Transverse colon (tissue), 4 donors: ENCODE data around the gene MSX2. TPM values are rescaled to one million over a fixed set of nuclear protein-coding genes. Genes with fewer than 3 reads are reported as not detected.

Source experiments
- DNase-seq: peaks from one replicate; pipeline ENCODE4 v3.0.0-alpha.2; 2019
- H3K27ac ChIP-seq, 4 donors: fragments of 200-600 bp; sonication (generic); 2 replicates each; pipeline ENCODE4 v1.5.1; 2016 to 2018; ENCODE audit warnings: inconsistent platforms in 4 of 4
- H3K27me3 ChIP-seq: fragments of 200-600 bp; sonication (generic); 2 replicates; pipeline ENCODE4 v1.5.1; 2017; ENCODE audit warnings: inconsistent platforms
- H3K36me3 ChIP-seq, 4 donors: fragments of 200-600 bp; sonication (generic); 2 replicates each; pipeline ENCODE4 v1.5.1; 2017 to 2019; ENCODE audit warnings: inconsistent platforms in 4 of 4
- H3K4me1 ChIP-seq, 4 donors: fragments of 200-600 bp; sonication (generic); 2 replicates each; pipeline ENCODE4 v1.5.1; 2017 to 2020; ENCODE audit warnings: inconsistent platforms in 4 of 4
- H3K4me3 ChIP-seq, 4 donors: fragments of 200-600 bp; sonication (generic); 1 replicate in 1 of 4; 2 replicates in 3 of 4; pipeline versions ENCODE4 v1.5.1 to v1.6.1; 2017 to 2019; ENCODE audit warnings: inconsistent platforms in 4 of 4
- H3K9me3 ChIP-seq, 2 donors: fragments of 200-600 bp; sonication (generic); 2 replicates each; pipeline ENCODE4 v1.5.1; 2017 to 2019; ENCODE audit warnings: inconsistent platforms in 2 of 2
- EP300 ChIP-seq: sonication (generic); formaldehyde crosslinking; IDR thresholded peaks from one replicate; pipeline ENCODE4 v1.6.1; 2017; ENCODE audit warnings: antibody characterized with exemption, low read depth
- POLR2A ChIP-seq: fragments of 450-650 bp; IDR thresholded peaks from one replicate; pipeline ENCODE4 v1.6.1; 2016; ENCODE audit warnings: antibody characterized with exemption, mild to moderate bottlenecking, moderate library complexity
- POLR2AphosphoS5 ChIP-seq, 3 donors: sonication (generic); formaldehyde crosslinking; IDR thresholded peaks; one replicate each; pipeline ENCODE4 v1.6.1; 2016; ENCODE audit warnings: antibody characterized with exemption in 3 of 3
- WGBS, 2 donors: methylation state at CpG; one replicate each; pipeline ENCODE4 v1.1.5; 2018; ENCODE audit warnings: low coverage in 1 of 2; 5-methylcytosine and 5-hydroxymethylcytosine counted together
- in situ Hi-C, 4 donors: fragments of 200-750 bp; cut with MboI; loops; one replicate each; pipeline versions ENCODE4 v1.15.0 to v1.15.1; 2017; ENCODE audit warnings: low sequenced_read_pairs in 3 of 4, low pct_ligation_motif_present in 1 of 4, low pct_unique_long_range_greater_than_20kb in 1 of 4
- intact Hi-C: fragments of 100-400 bp; cut with DNase I; formaldehyde crosslinking; loops from one replicate; pipeline ENCODE4 v1.15.1; 2023; ENCODE audit warnings: low total_unique reads
- total RNA-seq, 4 donors: library from RNA; depleted of rRNA; stranded (reverse); fragments of >200 nt; gene quantifications; one replicate each; pipeline ENCODE4 v1.1.0, GENCODE V29; 2016
- TF ChIP-seq, protein P1 (sequence below), 5 experiments: fragments of 200-600 bp in 3 of 5; fragments of 450-650 bp in 2 of 5; sonication (generic) in 3 of 5; IDR thresholded peaks; 1 replicate in 2 of 5; 2 replicates in 3 of 5; pipeline ENCODE4 v1.5.1; 2016 to 2017; ENCODE audit warnings: antibody characterized with exemption in 5 of 5, inconsistent platforms in 3 of 5, mild to moderate bottlenecking in 2 of 5, moderate library complexity in 1 of 5

MSX2 gene
- total RNA-seq, 4 donors from 2014 or later: 0.27 to 1.1 TPM; not detected in 2

- intact Hi-C loops (no loop called here), in situ Hi-C loops (loop anchor here in 1 of 4 donors (10.0 kb wide), 1 partner anchor 321 kb away; no protein-coding TSS in a partner anchor)
- no peak for DNase-seq
- Histone ChIP-seq H3K4me3 (no peak overlapping the region), H3K27ac (no peak overlapping the region), H3K4me1 (peaks cover 0 to 7% (median 0%) of the 10 kb centered on the region in 4 donors), H3K36me3 (no peaks in the 10 kb centered on the region), H3K9me3 (no peaks in the 10 kb centered on the region), H3K27me3 (peaks cover 80% of the 10 kb centered on the region)
- WGBS, 2 donors: 3 to 7% methylated on average over 5 to 41 of the region's 54 CpGs
- no peak for TF ChIP-seq EP300
- TF ChIP-seq, protein P1, sequence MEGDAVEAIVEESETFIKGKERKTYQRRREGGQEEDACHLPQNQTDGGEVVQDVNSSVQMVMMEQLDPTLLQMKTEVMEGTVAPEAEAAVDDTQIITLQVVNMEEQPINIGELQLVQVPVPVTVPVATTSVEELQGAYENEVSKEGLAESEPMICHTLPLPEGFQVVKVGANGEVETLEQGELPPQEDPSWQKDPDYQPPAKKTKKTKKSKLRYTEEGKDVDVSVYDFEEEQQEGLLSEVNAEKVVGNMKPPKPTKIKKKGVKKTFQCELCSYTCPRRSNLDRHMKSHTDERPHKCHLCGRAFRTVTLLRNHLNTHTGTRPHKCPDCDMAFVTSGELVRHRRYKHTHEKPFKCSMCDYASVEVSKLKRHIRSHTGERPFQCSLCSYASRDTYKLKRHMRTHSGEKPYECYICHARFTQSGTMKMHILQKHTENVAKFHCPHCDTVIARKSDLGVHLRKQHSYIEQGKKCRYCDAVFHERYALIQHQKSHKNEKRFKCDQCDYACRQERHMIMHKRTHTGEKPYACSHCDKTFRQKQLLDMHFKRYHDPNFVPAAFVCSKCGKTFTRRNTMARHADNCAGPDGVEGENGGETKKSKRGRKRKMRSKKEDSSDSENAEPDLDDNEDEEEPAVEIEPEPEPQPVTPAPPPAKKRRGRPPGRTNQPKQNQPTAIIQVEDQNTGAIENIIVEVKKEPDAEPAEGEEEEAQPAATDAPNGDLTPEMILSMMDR (IDR thresholded peaks at IDR 0.05): peak in 4 of 5 experiments; percentile 19 to 27 (median 24)
- no peak for TF ChIP-seq POLR2AphosphoS5 (IDR thresholded peaks at IDR 0.05)
- TF ChIP-seq POLR2A: no peak
These were observed 11.3 kb downstream of the MSX2 start for GRCh38 chr5:174735498-174736330.

DNA sequence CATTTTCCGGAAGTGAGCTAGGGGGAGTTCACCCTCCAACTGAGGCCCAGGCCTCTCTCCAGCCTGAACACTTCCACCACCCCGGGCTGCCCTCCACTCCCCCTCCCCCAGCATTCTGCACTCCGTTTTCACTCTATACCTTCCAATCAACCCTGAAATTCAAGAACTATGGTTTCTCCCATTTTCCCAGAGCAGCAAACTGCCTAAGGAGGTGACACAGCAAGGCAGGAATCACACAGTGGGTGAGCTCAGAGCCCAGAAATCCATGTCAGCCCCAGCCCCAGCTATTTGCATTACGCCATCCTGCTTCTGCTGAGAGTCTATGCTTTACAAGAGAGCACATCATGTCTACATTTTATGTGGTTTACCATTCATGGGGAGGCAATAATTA is 11.9 kb downstream of the MSX2 start:
- Histone ChIP-seq H3K36me3 (no peaks in the 10 kb centered on the region), H3K27me3 (peaks cover 79% of the 10 kb centered on the region), H3K4me3 (no peak overlapping the region), H3K4me1 (peaks cover 0 to 7% (median 0%) of the 10 kb centered on the region in 4 donors), H3K27ac (no peak overlapping the region), H3K9me3 (no peaks in the 10 kb centered on the region)
- no peak for DNase-seq
- TF ChIP-seq, protein P1 (IDR thresholded peaks at IDR 0.05): no peak
- TF ChIP-seq POLR2A: no peak
- WGBS, 2 donors: 25 to 75% methylated on average over 1 to 4 of the region's 4 CpGs
- intact Hi-C loops: no loop called here
- in situ Hi-C loops: loop anchor here in 1 of 4 donors (10.0 kb wide), 1 partner anchor 322 kb away; no protein-coding TSS in a partner anchor

DNA sequence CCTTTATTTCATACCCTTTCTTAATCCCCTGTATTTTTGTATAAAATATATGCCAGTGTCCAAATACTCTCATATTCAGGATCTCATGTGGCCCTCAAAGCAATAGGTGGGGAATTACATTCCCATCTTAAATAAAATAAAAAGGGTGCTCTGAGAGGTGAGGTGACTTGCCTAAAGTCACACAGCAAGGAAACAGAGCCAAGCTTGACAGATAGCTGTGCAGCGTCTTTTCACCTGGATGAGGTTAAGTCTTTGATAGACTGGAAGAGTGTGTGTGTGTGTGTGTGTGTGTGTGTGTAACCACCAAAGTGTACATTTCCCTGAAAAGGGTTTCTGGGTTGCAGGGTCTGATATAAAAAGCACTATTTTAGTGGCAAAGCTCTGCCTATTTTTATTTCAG is 12.4 kb downstream of the MSX2 start:
- Histone ChIP-seq H3K27me3 (peaks cover 79% of the 10 kb centered on the region), H3K27ac (no peak overlapping the region), H3K9me3 (no peaks in the 10 kb centered on the region), H3K4me1 (peaks cover 0 to 7% (median 0%) of the 10 kb centered on the region in 4 donors), H3K36me3 (no peaks in the 10 kb centered on the region), H3K4me3 (no peak overlapping the region)
- in situ Hi-C loops (loop anchor here in 1 of 4 donors (10.0 kb wide), 1 partner anchor 322 kb away; no protein-coding TSS in a partner anchor), intact Hi-C loops (no loop called here)
- TF ChIP-seq POLR2A (no peak), EP300 (no peak), POLR2AphosphoS5 (IDR thresholded peaks at IDR 0.05) (no peak)
- TF ChIP-seq, protein P1 (IDR thresholded peaks at IDR 0.05): no peak
- no peak for DNase-seq
- WGBS, 2 donors: 29 to 50% methylated on average over 1 of the region's 1 CpG

GRCh38 chr5:174737330-174737729 is 12.9 kb downstream of the MSX2 start:
- peaks cover 74% of the 10 kb centered on the region for H3K27me3 ChIP-seq
- in situ Hi-C loops: loop anchor here in 1 of 4 donors (10.0 kb wide), 1 partner anchor 323 kb away; no protein-coding TSS in a partner anchor
- 40% methylated on average over 15 of the region's 15 CpGs; no CpG with 5 or more reads in 1 of the 2 donors for WGBS, 2 donors

More at GRCh38 chr5:174737330-174737729, 12.9 kb downstream of the MSX2 start:
- peaks cover 0 to 7% (median 0%) of the 10 kb centered on the region in 4 donors for H3K4me1 ChIP-seq
- no peak for DNase-seq
- TF ChIP-seq EP300 (no peak), POLR2AphosphoS5 (IDR thresholded peaks at IDR 0.05) (no peak), POLR2A (no peak)
- TF ChIP-seq, protein P1 (IDR thresholded peaks at IDR 0.05): no peak
- no peaks in the 10 kb centered on the region for H3K36me3 ChIP-seq
- intact Hi-C loops: no loop called here
- H3K27ac ChIP-seq: no peak overlapping the region
- no peaks in the 10 kb centered on the region for H3K9me3 ChIP-seq
- no peak overlapping the region for H3K4me3 ChIP-seq
